HUES6 (cell line): ENCODE results near the gene HHIPL2.
"Not testable (repeated sequence)": the region's sequence is repeated elsewhere in the genome, so short reads cannot be mapped to it uniquely, and the experiment has no call there.

Experiments used
- H3K27ac ChIP-seq: 2 replicates; pipeline ENCODE4 v1.7.0; 2013; ENCODE audit warnings: low read depth, mild to moderate bottlenecking, low read length, inconsistent platforms
- H3K27me3 ChIP-seq: 2 replicates; pipeline ENCODE4 v1.6.1; 2013; ENCODE audit warnings: low read length; ENCODE audit not compliant: control insufficient read depth, insufficient read depth
- H3K36me3 ChIP-seq: 2 replicates; pipeline ENCODE4 v1.6.1; 2013; ENCODE audit warnings: low read length; ENCODE audit not compliant: control insufficient read depth, insufficient read depth
- H3K4me1 ChIP-seq: 2 replicates; pipeline ENCODE4 v1.6.1; 2013; ENCODE audit warnings: low read length; ENCODE audit not compliant: control insufficient read depth, insufficient read depth
- H3K4me3 ChIP-seq: 2 replicates; pipeline ENCODE4 v1.5.1; 2013; ENCODE audit warnings: low read depth, low read length
- H3K9ac ChIP-seq: one replicate; pipeline ENCODE4 v1.6.1; 2013; ENCODE audit warnings: mild to moderate bottlenecking, low read length
- H3K9me3 ChIP-seq: 2 replicates; pipeline ENCODE4 v1.6.1; 2013; ENCODE audit warnings: low read depth, low read length; ENCODE audit not compliant: control insufficient read depth, insufficient read depth

HHIPL2 gene

GRCh38 chr1:222540598-222540995, 7.3 kb downstream of the HHIPL2 start:
- H3K9me3 ChIP-seq, result no peaks in the 10 kb centered on the region
- H3K27ac ChIP-seq, result no peak overlapping the region
- H3K9ac ChIP-seq, result no peak overlapping the region
- H3K36me3 ChIP-seq, result no peaks in the 10 kb centered on the region
- no peak overlapping the region for H3K4me3 ChIP-seq
- H3K27me3 ChIP-seq, result no peaks in the 10 kb centered on the region
- H3K4me1 ChIP-seq, result peaks cover 6% of the 10 kb centered on the region; the same call in 1 of the 2 replicates

GRCh38 chr1:222539951-222540597, 7.8 kb downstream of the HHIPL2 start:
- Histone ChIP-seq H3K9ac (no peak overlapping the region), H3K4me1 (peaks cover 2% of the 10 kb centered on the region; the same call in 1 of the 2 replicates), H3K4me3 (no peak overlapping the region), H3K9me3 (no peaks in the 10 kb centered on the region), H3K27me3 (no peaks in the 10 kb centered on the region), H3K27ac (no peak overlapping the region), H3K36me3 (no peaks in the 10 kb centered on the region)

- Histone ChIP-seq H3K27ac (no peak overlapping the region), H3K36me3 (no peaks in the 10 kb centered on the region), H3K4me1 (no peaks in the 10 kb centered on the region), H3K4me3 (no peak overlapping the region), H3K9me3 (no peaks in the 10 kb centered on the region), H3K27me3 (no peaks in the 10 kb centered on the region), H3K9ac (no peak overlapping the region)
Measured at GRCh38 chr1:222535455-222535854, 12.4 kb downstream of the HHIPL2 start.

GRCh38 chr1:222530852-222531251, 17.1 kb downstream of the HHIPL2 start:
- H3K36me3 ChIP-seq, result no peaks in the 10 kb centered on the region

DNA sequence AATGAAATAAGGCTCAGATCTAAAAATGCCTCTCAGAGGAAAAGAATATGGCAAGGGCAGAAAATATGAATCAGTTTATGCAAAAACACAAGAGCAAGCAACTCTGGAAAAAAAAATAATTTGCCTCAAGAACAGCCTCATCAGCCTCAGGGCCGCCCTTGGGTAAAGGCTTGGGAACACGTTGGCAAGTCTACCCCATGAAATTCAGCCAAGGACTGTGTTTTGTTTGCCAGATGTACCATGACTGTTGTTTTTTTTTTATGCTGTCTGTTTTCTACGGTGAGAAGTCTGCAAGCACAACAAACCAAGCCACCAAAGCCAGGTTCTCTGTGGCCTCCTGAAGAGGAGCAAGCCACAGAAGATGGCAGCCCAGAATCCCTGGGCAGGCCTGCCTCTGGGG, 18.0 kb downstream of the HHIPL2 start:
- no peaks in the 10 kb centered on the region for H3K9me3 ChIP-seq
- H3K4me1 ChIP-seq, result no peaks in the 10 kb centered on the region
- no peak overlapping the region for H3K27ac ChIP-seq
- no peaks in the 10 kb centered on the region for H3K36me3 ChIP-seq
- no peaks in the 10 kb centered on the region for H3K27me3 ChIP-seq
- H3K4me3 ChIP-seq, result no peak overlapping the region
- H3K9ac ChIP-seq, result no peak overlapping the region

More at GRCh38 chr1:222530852-222531251, 17.1 kb downstream of the HHIPL2 start:
- Histone ChIP-seq H3K27ac (no peak overlapping the region), H3K9ac (no peak overlapping the region), H3K27me3 (no peaks in the 10 kb centered on the region), H3K9me3 (no peaks in the 10 kb centered on the region), H3K4me1 (no peaks in the 10 kb centered on the region), H3K4me3 (no peak overlapping the region)

- no peak overlapping the region for H3K4me3 ChIP-seq
- H3K4me1 ChIP-seq, result no peaks in the 10 kb centered on the region
- H3K36me3 ChIP-seq, result no peaks in the 10 kb centered on the region
- H3K9ac ChIP-seq, result no peak overlapping the region
- no peaks in the 10 kb centered on the region for H3K9me3 ChIP-seq
- H3K27me3 ChIP-seq, result no peaks in the 10 kb centered on the region
- no peak overlapping the region for H3K27ac ChIP-seq
Measured at GRCh38 chr1:222529181-222529580, 18.7 kb downstream of the HHIPL2 start.

GRCh38 chr1:222525951-222526350, 22.0 kb downstream of the HHIPL2 start:
- H3K27me3 ChIP-seq, result no peaks in the 10 kb centered on the region
- H3K9me3 ChIP-seq, result no peaks in the 10 kb centered on the region
- H3K9ac ChIP-seq, result no peak overlapping the region
- no peaks in the 10 kb centered on the region for H3K4me1 ChIP-seq
- no peak overlapping the region for H3K4me3 ChIP-seq
- no peak overlapping the region for H3K27ac ChIP-seq
- no peaks in the 10 kb centered on the region for H3K36me3 ChIP-seq

- Histone ChIP-seq H3K27ac (no peak overlapping the region), H3K9me3 (no peaks in the 10 kb centered on the region)
Measured at GRCh38 chr1:222523852-222524251, 24.1 kb downstream of the HHIPL2 start.

DNA sequence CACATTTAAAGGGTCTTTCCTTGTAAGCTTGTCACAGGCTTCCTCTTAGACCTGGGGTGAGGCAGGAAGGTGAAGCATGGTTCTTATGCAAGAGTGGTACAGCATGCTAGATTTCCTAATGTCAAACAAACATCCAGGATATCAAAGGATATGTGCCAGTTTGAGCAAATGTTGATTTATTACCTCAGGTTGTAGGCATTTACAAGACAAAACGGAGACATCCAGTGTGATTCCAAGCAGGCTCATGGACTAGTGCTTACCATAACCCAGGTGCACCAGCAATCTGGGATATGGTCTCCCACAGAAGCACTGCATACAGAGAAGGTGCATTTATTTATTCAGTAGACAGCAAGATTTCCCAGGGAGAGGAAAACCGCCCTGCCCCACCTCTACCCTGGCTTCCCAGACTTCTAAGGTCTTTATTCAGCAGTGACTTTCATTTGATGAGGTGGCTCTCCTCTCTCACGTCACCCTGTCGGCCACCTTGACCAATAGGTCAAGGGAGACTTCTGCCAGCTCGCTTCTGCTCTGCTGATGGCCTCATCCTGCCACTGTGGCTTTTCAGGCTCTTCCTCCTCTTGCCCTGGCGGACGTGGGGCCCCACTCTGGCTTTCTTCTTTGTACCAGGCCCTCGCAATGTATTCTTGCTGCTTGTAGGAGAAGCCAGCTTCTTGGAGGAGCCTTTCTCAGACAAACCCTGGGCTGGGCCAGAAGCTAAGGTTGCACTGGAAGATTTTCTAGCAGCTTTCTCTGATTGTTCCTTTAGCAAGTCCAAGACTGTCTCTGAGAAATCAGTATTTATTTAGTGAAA, 25.6 kb downstream of the HHIPL2 start:
- Histone ChIP-seq H3K36me3 (no peaks in the 10 kb centered on the region), H3K4me1 (no peaks in the 10 kb centered on the region), H3K9ac (no peak overlapping the region), H3K27me3 (no peaks in the 10 kb centered on the region), H3K27ac (no peak overlapping the region), H3K4me3 (no peak overlapping the region), H3K9me3 (no peaks in the 10 kb centered on the region)

More at GRCh38 chr1:222523852-222524251, 24.1 kb downstream of the HHIPL2 start:
- Histone ChIP-seq H3K9ac (no peak overlapping the region), H3K27me3 (no peaks in the 10 kb centered on the region), H3K4me1 (no peaks in the 10 kb centered on the region), H3K4me3 (no peak overlapping the region), H3K36me3 (no peaks in the 10 kb centered on the region)

DNA sequence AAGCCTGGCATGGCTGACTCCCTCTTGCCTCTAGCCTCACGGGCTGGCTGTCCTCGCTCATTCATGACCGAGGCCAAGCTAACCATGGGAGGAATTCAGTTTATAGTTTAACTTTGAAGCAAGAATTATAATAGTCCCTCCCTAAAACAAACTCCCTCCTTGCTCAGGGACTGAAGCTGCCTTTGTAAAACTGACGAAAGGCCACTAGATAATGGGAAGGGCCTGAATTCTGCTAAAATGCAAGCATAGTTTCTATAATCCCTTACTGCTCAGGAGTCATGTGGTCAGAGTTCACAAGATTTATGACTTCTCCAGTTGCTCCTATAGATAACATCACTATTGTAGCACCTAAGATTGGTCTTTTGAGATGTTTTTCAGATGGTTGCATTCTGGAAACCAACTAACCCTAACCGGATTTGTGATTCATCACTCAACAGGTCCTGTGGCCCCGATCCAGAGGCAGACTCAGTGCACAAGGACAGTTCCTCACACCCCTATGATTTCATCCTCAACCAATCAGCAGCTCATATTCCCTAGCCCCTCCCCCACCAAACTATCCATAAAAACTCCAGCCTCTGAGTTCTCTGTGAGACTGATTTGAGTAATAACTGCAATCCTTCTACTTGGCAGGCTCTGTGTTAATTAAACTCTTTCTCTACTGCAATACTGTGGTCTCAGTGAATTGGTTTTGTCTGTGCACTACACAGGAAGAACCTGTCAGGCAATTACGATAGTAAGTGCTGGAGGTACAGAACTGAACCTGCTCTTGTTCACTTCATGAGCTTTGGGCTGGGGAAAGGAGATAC, 26.4 kb downstream of the HHIPL2 start:
- Histone ChIP-seq H3K4me1 (no peaks in the 10 kb centered on the region), H3K4me3 (no peak overlapping the region), H3K27ac (no peak overlapping the region), H3K27me3 (no peaks in the 10 kb centered on the region), H3K36me3 (no peaks in the 10 kb centered on the region), H3K9ac (no peak overlapping the region), H3K9me3 (no peaks in the 10 kb centered on the region)

DNA sequence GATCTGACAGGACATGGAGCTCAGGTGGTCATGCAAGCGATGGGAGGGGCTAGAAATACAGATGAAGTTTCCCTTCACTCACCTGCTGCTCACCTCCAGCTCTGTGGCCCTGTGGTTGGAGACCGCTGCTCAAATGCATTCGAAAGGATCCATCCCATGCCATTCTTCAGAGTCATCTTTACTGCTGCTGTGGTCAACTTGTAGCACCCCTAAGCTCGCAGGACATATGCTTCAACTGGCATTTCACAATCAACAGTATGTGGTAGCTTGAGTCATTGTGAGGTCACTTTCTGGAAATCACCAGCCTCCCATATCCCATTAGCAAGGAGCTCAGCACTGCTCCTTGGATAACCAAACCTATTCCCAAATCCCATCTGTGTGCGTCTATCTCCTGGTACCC, 58.4 kb downstream of the HHIPL2 start:
- H3K36me3 ChIP-seq, H3K4me3 ChIP-seq, H3K27me3 ChIP-seq, H3K9me3 ChIP-seq, H3K27ac ChIP-seq, H3K4me1 ChIP-seq, H3K9ac ChIP-seq: not testable (repeated sequence)
